ENCODE results near the gene DBNDD2.

Gene DBNDD2

GRCh38 chr20:45415822-45416637, 7.9 kb downstream of the DBNDD2 start, which contains the start of gene PIGT:
Gene PIGT (plus strand): TSS chr20:45416141. CDS start chr20:45416157, 16 bp downstream.
- in situ Hi-C loops (cut with MboI; ENCODE audit: low sequenced_read_pairs) = no loop called here

GRCh38 chr20:45416917-45417316, 8.8 kb downstream of the DBNDD2 start:
- in situ Hi-C loops (cut with MboI; ENCODE audit: low sequenced_read_pairs) = no loop called here

- in situ Hi-C loops (cut with MboI; ENCODE audit: low sequenced_read_pairs) = no loop called here
These were observed 11.4 kb downstream of the DBNDD2 start for GRCh38 chr20:45419188-45420091.

GRCh38 chr20:45420125-45420524, 12.0 kb downstream of the DBNDD2 start:
- in situ Hi-C loops (cut with MboI; ENCODE audit: low sequenced_read_pairs) = no loop called here

GRCh38 chr20:45423700-45424099, 15.6 kb downstream of the DBNDD2 start:
- in situ Hi-C loops (cut with MboI; ENCODE audit: low sequenced_read_pairs) = no loop called here

GRCh38 chr20:45425561-45425960, 17.5 kb downstream of the DBNDD2 start:
- in situ Hi-C loops (cut with MboI; ENCODE audit: low sequenced_read_pairs) = no loop called here

GRCh38 chr20:45426320-45427016, 18.4 kb downstream of the DBNDD2 start:
- in situ Hi-C loops (cut with MboI; ENCODE audit: low sequenced_read_pairs) = no loop called here

GRCh38 chr20:45427236-45428149, 19.4 kb downstream of the DBNDD2 start:
- in situ Hi-C loops (cut with MboI; ENCODE audit: low sequenced_read_pairs) = no loop called here

- in situ Hi-C loops (cut with MboI; ENCODE audit: low sequenced_read_pairs) = loop anchor here (10.0 kb wide), 1 partner anchor 105 kb away; no protein-coding TSS in a partner anchor
These were observed 21.5 kb downstream of the DBNDD2 start for GRCh38 chr20:45429618-45430017.

- in situ Hi-C loops (cut with MboI; ENCODE audit: low sequenced_read_pairs) = loop anchor here (10.0 kb wide), 1 partner anchor 107 kb away; no protein-coding TSS in a partner anchor
These were observed 24.2 kb downstream of the DBNDD2 start for GRCh38 chr20:45432294-45432693.

- in situ Hi-C loops (cut with MboI; ENCODE audit: low sequenced_read_pairs) = loop anchor here (10.0 kb wide), 1 partner anchor 109 kb away; no protein-coding TSS in a partner anchor
These were observed 25.2 kb downstream of the DBNDD2 start for GRCh38 chr20:45433316-45433715.

GRCh38 chr20:45433976-45434375, 25.9 kb downstream of the DBNDD2 start:
- in situ Hi-C loops (cut with MboI; ENCODE audit: low sequenced_read_pairs) = loop anchor here (10.0 kb wide), 1 partner anchor 109 kb away; no protein-coding TSS in a partner anchor

- in situ Hi-C loops (cut with MboI; ENCODE audit: low sequenced_read_pairs) = loop anchor here (10.0 kb wide), 1 partner anchor 112 kb away; no protein-coding TSS in a partner anchor
These were observed 28.8 kb downstream of the DBNDD2 start for GRCh38 chr20:45436732-45437485.

- in situ Hi-C loops (cut with MboI; ENCODE audit: low sequenced_read_pairs) = loop anchor here (10.0 kb wide), 1 partner anchor 334 kb away; no protein-coding TSS in a partner anchor
These were observed 32.3 kb downstream of the DBNDD2 start for GRCh38 chr20:45440424-45440823.

GRCh38 chr20:45440891-45441685, 33.0 kb downstream of the DBNDD2 start:
- in situ Hi-C loops (cut with MboI; ENCODE audit: low sequenced_read_pairs) = loop anchor here (10.0 kb wide), 1 partner anchor 334 kb away; no protein-coding TSS in a partner anchor

- in situ Hi-C loops (cut with MboI; ENCODE audit: low sequenced_read_pairs) = loop anchor here (10.0 kb wide), 1 partner anchor 333 kb away; no protein-coding TSS in a partner anchor
These were observed 33.7 kb downstream of the DBNDD2 start for GRCh38 chr20:45441746-45442145.

GRCh38 chr20:45444050-45444449, 36.0 kb downstream of the DBNDD2 start:
- in situ Hi-C loops (cut with MboI; ENCODE audit: low sequenced_read_pairs) = loop anchor here (10.0 kb wide), 1 partner anchor 331 kb away; no protein-coding TSS in a partner anchor
